Kidney (tissue), 14 donors: ENCODE data around the gene TRAPPC1. TPM values are rescaled to one million over a fixed set of nuclear protein-coding genes. Genes with fewer than 3 reads are reported as not detected.

Experiments used
- DNase-seq, 5 donors: peaks; one replicate each; pipeline ENCODE4 v3.0.0-alpha.2; 2013 to 2020
- FAIRE-seq: peaks from 2 replicates; lab custom pipeline; 2012; peaks lifted over from hg19 to GRCh38; lab: Jason Lieb, UNC
- H3K27ac ChIP-seq, 2 donors: one replicate each; pipeline ENCODE4 v1.7.0; 2013; ENCODE audit warnings: low read depth in 2 of 2, low read length in 2 of 2, inconsistent platforms in 1 of 2
- H3K27me3 ChIP-seq: one replicate; pipeline ENCODE4 v1.7.1; 2013; ENCODE audit warnings: low read length, inconsistent platforms; ENCODE audit not compliant: control insufficient read depth, insufficient read depth
- H3K36me3 ChIP-seq, 3 donors: one replicate each; pipeline versions ENCODE4 v1.7.0 to v1.7.1; 2013; ENCODE audit warnings: low read length in 3 of 3, control low read depth in 1 of 3, inconsistent platforms in 1 of 3; ENCODE audit not compliant: insufficient read depth in 3 of 3, control insufficient read depth in 2 of 3
- H3K4me1 ChIP-seq, 3 donors: one replicate each; pipeline versions ENCODE4 v1.7.0 to v1.7.1; 2013; ENCODE audit warnings: low read length in 3 of 3, inconsistent platforms in 1 of 3, low read depth in 1 of 3; ENCODE audit not compliant: control insufficient read depth in 2 of 3, insufficient read depth in 2 of 3
- H3K4me3 ChIP-seq, 3 donors: one replicate each; pipeline versions ENCODE4 v1.7.0 to v1.8.1; 2013; ENCODE audit warnings: low read length in 3 of 3, control low read depth in 1 of 3, inconsistent platforms in 1 of 3
- H3K9ac ChIP-seq, 3 donors: one replicate each; pipeline versions ENCODE4 v1.7.0 to v1.7.1; 2013; ENCODE audit warnings: low read length in 3 of 3, control low read depth in 1 of 3, inconsistent platforms in 1 of 3
- H3K9me3 ChIP-seq, 3 donors: one replicate each; pipeline versions ENCODE4 v1.7.0 to v1.7.1; 2013; ENCODE audit warnings: low read length in 3 of 3, control low read depth in 1 of 3, inconsistent platforms in 1 of 3; ENCODE audit not compliant: control insufficient read depth in 2 of 3, insufficient read depth in 1 of 3
- intact Hi-C: fragments of 100-400 bp; cut with DNase I; formaldehyde crosslinking; loops from one replicate; pipeline ENCODE4 v1.11.1; 2022
- polyA plus RNA-seq: library from polyadenylated mRNA; stranded (reverse); fragments of 350-450 nt; fragmentation: Illumina TruSeq; extraction: RNeasy Lipid Tissue Mini Kit (QIAGEN cat#74804); gene quantifications from one replicate; pipeline ENCODE4 v1.2.3, GENCODE V29; 2014; ENCODE audit warnings: low read depth, low replicate concordance; ENCODE audit not compliant: insufficient read depth
- total RNA-seq: library from RNA; stranded (reverse); fragmentation: NEBNext Ultra II Directional; extraction: Animal tissue kit (Norgen Biotek cat#: 25700); gene quantifications from one replicate; pipeline ENCODE4 v1.2.1, GENCODE V29; 2021
- TF ChIP-seq, protein P1 (sequence below): IDR thresholded peaks from 3 replicates; pipeline ENCODE4 v1.5.1; 2012; ENCODE audit warnings: mild to moderate bottlenecking, moderate library complexity, borderline replicate concordance; ENCODE audit not compliant: insufficient read depth; ENCODE audit errors: extremely low read depth
- donor health status: control.
- donor health status: control.
- donor health status: control.
- donor health status: control.
- donor health status: control.
- donor health status: DM: yes; HTN: yes; CAD: no.
- donor health status: Normal renal cell carcinoma (clear cell type).

TRAPPC1 gene
- total and polyA plus RNA-seq, 2 donors from 2014 or later = 149 to 291 TPM

DNA sequence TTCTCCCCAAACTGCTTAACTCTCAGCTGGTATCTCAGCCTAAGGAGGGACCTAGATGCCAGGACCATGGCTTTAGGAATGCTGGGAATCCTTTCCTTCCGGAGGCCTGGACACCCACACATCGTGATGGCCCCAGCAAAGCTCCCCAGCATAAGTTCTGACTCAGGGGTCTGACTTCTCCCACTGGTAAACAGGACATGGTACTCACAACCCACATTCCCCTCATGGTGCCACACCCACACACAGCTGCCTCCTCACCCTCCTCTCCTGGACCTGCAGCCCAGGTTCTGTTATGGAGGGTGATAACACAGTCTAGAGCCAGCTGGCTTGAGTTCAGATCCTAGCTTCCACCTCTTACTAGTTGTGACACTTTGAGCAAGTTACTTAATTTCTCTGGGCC is 14.9 kb downstream of the TRAPPC1 start:
- FAIRE-seq = no peak
- H3K4me3 ChIP-seq = peak overlapping the region in 1 of 3 donors; percentile 54

DNA sequence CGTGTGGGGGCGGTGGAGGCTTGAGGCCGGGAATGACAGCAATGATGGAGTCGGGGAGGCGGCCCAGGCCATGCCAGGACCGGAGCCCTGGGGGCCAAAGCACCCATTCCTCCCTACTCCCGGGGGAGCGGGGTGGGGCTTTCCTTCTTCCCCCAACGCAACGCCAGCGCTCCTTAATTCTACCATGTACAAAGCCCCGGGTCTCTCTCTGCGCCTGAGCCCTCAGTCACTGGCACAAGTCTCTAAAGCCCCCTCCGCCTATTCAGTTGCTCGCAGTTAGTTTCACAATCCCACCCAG is 15.4 kb downstream of the TRAPPC1 start:
- no peak for DNase-seq
- H3K27ac ChIP-seq = peak overlapping the region; percentile 91 to 94
- peak overlapping the region in 1 of 3 donors; percentile 54 for H3K4me3 ChIP-seq
- no peaks in the 10 kb centered on the region for H3K9me3 ChIP-seq
- intact Hi-C loops = no loop called here
- TF ChIP-seq, protein P1, sequence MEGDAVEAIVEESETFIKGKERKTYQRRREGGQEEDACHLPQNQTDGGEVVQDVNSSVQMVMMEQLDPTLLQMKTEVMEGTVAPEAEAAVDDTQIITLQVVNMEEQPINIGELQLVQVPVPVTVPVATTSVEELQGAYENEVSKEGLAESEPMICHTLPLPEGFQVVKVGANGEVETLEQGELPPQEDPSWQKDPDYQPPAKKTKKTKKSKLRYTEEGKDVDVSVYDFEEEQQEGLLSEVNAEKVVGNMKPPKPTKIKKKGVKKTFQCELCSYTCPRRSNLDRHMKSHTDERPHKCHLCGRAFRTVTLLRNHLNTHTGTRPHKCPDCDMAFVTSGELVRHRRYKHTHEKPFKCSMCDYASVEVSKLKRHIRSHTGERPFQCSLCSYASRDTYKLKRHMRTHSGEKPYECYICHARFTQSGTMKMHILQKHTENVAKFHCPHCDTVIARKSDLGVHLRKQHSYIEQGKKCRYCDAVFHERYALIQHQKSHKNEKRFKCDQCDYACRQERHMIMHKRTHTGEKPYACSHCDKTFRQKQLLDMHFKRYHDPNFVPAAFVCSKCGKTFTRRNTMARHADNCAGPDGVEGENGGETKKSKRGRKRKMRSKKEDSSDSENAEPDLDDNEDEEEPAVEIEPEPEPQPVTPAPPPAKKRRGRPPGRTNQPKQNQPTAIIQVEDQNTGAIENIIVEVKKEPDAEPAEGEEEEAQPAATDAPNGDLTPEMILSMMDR = no peak
- H3K9ac ChIP-seq = peak overlapping the region in 1 of 3 donors; percentile 58
- no peak for FAIRE-seq
- peaks cover 0 to 15% (median 7%) of the 10 kb centered on the region in 3 donors for H3K4me1 ChIP-seq
- H3K36me3 ChIP-seq = no peaks in the 10 kb centered on the region
- no peaks in the 10 kb centered on the region for H3K27me3 ChIP-seq

More for the DNA sequence above, 14.9 kb downstream of the TRAPPC1 start:
- Histone ChIP-seq H3K27ac (no peak overlapping the region), H3K36me3 (no peaks in the 10 kb centered on the region), H3K9me3 (no peaks in the 10 kb centered on the region), H3K27me3 (no peaks in the 10 kb centered on the region), H3K4me1 (peaks cover 0 to 15% (median 7%) of the 10 kb centered on the region in 3 donors), H3K9ac (peak overlapping the region in 1 of 3 donors; percentile 22)
- intact Hi-C loops = no loop called here
- no peak for DNase-seq
- TF ChIP-seq, protein P1 = no peak

DNA sequence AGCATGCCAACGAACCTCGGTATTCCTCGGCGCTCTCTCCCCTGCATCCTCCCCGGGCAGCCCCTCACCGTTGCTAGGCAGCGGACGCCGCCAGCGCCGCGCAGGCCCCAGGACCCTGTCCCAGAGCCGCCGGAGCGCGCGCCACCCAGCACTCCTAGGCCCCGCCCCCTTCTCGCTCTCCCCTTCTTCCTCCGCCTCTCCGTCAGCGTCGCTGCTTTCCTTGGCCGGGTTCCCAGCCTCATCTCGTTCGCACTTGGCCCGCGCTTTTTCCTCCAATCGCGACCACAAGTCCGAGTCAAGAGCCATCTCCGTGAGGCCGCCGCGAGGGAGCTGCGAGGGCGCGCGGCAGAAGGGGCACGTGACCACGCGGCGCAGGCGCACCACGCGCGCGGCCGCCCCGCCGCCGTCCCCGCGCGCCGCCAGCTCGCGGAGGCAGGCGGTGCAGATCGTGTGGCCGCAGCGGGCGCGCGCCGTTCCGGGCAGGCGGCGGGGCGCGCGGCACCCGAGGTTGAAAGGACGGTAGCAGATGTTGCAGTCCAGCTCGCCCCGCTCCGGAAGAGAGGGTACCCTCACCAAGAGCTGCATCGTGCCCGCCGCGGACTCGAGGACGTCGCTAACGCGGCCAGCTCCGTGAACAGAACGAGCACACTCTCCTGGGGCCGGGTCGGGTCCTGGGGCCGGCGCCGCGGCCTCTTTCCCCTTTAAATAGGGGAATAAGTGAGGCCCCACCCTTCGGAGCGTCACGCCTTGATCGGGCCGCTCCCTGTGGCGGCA is 15.9 kb downstream of the TRAPPC1 start, which contains the start of gene RNF227:
TSS of gene RNF227 (minus strand) at position 679 of the 774 bp plus-strand sequence. CDS start at position 585, 94 bp downstream.
- peaks cover 0 to 15% (median 7%) of the 10 kb centered on the region in 3 donors for H3K4me1 ChIP-seq
- FAIRE-seq (no peak), DNase-seq (peak; percentile 97 to 99 (median 97))
- peak within 1 kb of the TSS; percentile 65 to 87 (median 73) for H3K4me3 ChIP-seq
- no peaks in the 10 kb centered on the region for H3K9me3 ChIP-seq
- TF ChIP-seq, protein P1 = no peak
- H3K27ac ChIP-seq = peak within 1 kb of the TSS; percentile 91 to 94
- no peaks in the 10 kb centered on the region for H3K36me3 ChIP-seq
- no peaks in the 10 kb centered on the region for H3K27me3 ChIP-seq
- intact Hi-C loops = no loop called here
- H3K9ac ChIP-seq = peak within 1 kb of the TSS; percentile 32 to 74 (median 59)
